ENCODE data around the gene NTM.

NTM gene

DNA sequence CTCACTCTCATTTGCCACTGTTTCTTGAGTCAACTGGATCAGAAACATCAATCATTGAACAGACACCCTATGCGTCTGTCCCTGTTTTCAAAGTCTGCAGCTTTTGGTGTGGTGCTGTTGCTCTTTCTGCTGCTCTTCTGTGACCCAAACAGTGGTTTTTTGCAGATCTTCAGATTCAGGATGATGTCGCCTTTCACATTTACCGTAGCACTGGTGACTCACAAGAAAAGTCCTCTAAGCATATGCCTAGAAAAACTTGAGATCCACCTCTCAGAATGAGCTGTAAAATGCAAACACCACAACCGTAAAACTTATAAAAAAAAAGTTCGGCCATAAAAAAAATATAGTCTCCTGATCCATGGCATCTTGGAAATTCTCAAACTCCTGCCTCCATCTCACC lies 400.4 kb downstream of the NTM start:
- no peak for DNase-seq (ENCODE audit: low read depth)

DNA sequence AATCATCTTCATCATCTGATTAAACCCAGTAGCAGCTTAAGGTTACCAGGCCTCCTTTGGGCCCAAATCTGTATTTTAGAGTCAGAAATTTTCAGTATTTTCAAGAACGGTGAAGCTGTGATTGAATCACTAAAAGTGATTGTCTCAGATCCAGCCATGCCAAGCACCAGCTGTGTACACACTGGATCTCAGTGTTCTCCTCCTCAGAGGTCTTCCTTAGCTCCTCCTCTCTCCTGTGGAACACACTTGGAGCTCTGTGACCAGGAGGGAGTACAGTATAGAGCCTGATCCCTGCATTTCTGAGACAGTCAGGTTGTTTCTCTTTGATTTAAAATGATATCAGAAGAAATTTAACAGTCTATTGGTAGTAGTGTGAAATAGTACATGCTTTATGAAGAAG lies 401.1 kb downstream of the NTM start:
- no peak for DNase-seq (ENCODE audit: low read depth)

DNA sequence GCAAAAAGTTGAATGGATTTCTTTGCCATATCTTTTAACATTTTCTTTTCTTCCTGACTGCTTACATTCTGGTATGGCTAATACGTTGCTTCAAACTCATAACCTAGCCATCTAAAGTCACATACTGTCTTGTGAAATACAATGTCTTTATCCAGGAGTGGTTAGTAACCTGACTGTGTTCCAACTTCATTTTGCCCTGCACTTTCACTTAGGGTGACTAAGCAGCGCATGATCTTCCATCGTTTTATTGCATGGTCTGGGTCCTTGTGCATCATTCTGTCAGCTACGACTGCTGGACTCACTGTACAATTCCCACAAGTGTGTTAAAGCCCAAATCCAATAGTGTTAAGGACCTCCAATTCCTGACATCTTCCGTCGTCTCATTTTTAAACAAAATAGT lies 403.2 kb downstream of the NTM start:
- DNase-seq (ENCODE audit: low read depth), result no peak

DNA sequence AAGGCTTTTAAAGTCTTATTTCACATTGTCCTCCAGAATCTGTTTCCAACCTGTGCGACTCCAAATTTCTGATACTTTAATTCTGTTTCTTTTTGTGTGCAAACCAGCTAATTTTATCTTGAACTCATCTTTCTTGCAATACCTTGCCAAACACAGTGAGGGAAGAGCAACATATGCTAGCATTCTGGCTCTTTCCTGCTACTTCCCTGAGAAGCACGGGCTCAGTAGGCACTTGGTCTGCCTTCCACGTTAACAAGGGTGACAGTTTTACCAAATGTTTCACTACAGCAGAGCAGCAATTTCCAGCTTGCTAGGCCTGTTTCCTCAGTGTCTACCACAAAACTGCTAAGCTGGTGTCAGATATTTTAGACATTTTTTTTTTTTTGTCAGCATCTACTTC lies 405.8 kb downstream of the NTM start:
- no peak for DNase-seq (ENCODE audit: low read depth)

DNA sequence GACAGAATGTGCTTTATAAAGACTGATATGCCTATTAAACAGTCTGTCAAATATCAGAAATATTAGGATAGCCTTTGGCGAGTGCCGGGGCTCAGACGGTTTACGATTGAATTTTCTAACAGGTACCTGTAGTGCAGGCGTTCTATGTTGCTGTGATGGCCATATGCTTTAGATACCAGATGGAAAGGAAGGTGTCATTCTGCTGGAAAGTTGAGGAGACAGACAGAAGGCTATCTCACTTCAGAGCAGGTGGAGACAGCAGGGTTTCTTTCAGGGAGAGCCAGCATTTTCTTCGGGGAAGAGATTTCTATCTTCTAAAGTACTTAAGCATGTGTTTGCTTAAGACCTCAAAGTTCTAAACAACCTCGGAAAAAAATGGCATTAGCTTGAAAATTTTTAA lies 415.4 kb downstream of the NTM start:
- DNase-seq (ENCODE audit: low read depth), result no peak

DNA sequence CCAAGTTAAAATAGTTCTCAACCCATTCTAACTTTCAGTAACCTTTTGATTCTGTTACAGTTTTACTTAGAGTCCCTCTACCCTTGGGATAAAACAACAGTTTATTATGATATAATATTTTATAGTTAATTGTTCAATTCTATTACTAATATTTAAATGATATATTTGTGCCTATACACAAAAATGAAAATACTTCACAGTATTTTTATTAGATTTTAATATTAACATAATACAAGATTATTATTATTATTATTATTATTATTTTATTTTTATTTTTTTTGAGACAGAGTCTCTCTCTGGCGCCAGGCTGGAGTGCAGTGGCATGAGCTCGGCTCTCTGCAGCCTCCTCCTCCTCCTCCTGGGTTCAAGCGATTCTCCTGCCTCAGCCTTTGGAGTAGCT lies 416.7 kb downstream of the NTM start:
- no peak for DNase-seq (ENCODE audit: low read depth)

DNA sequence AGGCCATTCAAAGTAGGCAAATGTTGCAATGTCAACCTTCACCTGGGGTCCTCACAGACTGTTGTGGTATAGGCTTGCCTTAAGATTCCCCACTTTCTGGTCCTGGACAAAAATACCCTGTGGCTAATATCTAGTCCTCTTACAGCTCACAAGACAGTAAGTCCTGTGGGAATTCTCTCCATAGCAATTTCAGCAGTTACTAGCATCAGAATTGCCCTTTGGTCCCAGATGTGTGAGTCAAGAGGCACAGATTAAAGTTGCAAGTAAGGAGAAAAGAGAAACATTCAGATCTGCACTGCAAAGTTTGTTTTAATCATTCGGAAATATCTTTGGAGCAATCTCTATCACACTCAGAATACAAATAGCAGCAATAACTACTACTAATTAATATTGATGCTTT lies 420.2 kb downstream of the NTM start:
- DNase-seq (ENCODE audit: low read depth), result no peak

DNA sequence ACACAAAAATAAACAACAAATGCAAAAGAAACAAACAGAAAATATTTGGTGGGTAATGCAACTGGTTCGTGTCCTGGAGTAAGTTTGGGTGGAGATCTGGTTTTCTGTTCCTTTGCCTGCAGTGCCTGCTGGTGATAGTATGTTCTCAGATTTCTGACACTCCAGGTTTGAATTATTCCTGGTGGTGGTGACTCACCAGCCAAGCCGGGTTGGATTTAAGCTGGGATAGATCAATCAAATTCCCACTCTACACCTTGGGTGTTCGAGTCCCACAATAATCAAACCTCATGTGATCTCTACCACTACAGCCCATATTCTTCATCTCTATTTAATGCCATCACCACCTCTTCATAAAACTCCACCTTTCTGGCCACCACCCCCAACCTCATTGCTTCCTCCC lies 421.8 kb downstream of the NTM start:
- no peak for DNase-seq (ENCODE audit: low read depth)

DNA sequence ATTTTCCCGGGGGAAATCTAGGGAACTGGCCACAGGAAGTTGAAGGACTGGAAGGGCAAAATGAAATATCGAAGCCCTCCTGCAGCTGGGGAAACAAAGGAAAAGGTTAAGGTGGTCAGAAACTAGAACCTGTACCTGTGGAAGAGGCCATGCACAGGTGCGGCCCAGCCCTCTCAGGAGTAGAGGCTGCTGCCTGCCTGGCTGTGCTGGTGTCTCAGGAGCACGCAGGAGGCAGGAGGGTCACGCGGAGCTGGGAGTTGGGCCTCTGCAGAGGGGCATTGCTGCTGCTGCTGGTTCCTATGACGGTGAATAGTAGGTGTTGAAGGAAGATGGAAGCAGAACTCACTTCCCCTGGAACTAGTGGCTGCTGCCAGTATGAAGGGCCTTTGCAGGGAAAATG lies 425.7 kb downstream of the NTM start:
- no peak for DNase-seq (ENCODE audit: low read depth)

DNA sequence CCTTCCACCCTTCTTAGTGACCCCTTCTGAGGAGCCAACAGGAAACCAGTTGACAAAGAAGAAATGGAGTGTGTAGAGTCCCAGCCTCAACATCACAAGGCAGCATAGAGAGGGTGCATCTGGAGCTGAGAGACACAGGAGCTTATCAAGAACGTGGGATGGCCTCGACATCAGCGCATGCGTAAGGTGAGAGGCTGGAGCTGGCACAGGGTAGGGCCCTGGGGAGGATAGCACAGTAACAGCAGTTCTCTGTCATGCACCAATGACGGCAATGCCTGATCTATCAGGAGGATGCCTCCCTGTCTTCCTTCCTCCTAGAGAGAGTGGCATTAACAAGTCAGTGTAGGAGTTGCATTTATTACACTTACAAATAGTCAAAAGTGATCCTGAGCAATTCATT lies 426.1 kb downstream of the NTM start:
- no peak for DNase-seq (ENCODE audit: low read depth)

DNA sequence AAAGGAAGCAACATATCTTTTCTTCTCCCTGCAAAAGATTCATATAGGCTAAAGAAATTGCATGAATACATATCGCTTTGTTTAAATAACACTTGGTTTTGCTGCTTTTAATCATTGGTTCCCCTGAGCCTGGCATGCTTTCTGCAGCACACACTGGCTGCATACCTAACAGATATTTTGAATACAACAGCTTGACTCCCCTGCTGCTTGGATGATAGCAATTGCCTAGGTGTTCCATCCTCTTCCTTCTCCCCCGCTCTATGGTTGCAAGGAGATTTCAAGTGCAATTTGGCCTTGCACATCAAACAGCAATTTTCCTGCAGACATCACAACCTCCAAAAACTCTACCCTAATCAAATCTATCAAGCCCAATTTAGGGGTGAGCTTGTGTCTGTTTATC lies 430.0 kb downstream of the NTM start:
- DNase-seq (ENCODE audit: low read depth), result no peak

DNA sequence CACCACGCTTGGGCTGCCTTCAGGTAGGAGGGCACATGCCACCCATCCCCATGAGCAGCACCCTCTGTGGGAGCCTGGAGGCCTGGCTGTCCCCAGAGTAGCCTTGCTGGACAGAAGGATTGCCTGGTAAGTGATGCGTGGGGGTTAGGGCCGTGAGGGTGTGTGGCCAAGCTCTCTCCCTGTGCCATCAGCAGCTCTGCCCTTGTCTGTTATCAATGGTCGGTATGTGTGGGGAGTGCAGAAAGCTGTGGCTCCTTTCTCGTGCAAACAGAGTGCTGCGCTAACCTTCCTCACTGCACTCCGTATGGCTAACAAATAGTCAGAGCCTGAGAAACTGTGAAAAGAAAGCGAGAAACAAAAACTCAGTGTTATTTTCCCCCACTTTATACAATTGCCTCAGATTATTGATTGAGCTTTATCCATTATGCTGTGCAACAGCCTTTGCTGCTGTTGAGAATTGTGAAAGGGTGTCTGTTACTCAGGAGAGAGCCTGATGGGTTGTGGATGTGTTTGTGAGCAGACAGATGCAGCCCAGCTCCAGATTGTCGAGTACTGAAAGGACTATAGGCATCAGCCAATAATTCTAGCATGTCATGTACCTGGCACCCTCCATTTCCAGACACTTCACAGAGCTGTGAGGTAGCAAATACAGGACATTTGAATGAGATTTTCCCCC lies 432.2 kb downstream of the NTM start:
- no peak for DNase-seq (ENCODE audit: low read depth)

DNA sequence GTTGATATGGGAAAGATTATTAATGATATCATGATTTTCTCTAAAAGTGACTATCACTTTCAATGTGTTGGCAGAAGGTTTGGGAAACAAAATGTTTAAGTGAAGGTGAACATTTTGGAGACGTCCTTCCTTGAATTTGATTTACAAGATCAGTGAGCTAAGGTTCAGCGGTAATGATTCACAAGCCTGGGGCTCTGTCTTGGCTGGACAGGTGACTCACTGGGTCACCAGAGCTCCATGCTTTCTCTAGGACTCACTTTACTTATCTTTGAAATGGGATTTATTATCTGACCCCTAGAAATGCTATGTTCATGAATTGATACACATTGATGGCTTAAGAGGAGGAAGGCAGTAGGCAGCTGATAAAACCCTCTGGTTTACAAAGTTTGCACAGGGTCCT lies 437.5 kb downstream of the NTM start:
- no peak for DNase-seq (ENCODE audit: low read depth)

DNA sequence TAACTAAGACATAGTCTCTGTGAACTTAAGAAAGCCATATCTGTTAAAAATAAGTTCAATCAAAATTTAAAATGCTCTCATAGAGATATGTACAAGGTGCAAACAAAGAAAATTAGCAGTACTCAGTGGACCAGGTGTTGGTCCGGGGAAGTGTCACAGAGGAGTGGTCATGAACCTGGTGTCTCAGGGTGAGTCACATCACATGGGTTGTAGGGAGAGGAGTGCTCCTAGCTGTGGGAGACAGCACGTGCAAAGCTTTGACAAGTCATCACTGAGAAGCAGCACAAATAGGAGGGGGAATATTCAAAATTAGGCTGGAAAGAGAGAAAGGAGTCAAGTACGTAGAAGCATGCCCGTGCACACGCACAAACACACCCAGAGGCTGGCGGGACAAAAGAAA lies 438.1 kb downstream of the NTM start:
- no peak for DNase-seq (ENCODE audit: low read depth)

DNA sequence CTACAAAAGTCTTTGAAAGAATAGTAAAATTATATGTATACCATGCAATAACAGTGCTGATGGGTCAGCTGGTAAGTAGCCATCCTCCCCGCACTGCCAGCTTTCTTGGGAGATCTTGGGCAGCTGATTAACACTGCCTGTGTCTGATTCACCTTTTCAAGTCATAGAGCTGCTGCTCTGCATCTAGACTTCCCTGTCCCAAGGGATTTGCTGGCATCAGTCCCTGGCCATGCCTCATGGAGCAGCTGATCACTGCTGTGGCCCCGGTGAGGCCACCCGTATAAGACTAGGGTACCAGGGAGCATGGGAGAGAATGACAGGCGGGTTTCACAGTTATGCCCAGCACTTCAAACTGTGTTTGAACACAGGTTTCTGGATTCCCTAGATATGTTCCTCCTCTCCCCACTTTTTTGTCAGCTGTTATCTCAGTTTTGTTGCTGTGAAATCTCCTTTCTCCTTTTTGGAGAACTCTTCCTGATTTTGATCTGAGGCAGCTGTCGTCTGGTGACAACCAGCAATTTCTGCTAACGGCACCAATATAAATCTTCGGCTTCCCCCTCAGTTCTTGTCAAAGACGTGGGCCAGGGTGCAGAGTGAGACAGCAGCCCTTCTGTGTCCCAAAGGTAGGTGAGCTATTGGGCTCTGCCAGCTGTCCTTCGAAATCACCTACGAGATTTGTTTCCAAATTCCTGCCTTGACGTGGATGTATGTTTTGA lies 438.9 kb downstream of the NTM start:
- no peak for DNase-seq (ENCODE audit: low read depth)

DNA sequence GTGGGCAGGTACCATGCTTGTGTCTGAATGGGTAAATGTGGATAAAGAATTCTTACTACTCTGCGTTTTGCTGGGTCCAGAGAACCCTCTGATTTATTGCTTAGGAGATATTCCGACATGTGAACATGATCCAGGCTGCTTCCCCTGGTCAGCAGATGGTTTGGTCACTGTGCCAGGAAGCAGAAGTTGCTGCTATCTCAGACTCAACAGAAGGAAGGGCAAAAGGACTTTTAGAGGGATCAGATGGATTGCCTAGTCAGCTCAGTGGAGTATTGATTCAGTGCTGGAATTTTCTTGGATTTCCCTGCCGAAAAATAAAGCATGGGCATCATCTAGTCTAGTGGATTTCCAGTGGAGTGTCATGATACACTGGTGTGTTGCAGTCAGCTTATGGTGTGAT lies 440.1 kb downstream of the NTM start:
- DNase-seq (ENCODE audit: low read depth), result no peak

DNA sequence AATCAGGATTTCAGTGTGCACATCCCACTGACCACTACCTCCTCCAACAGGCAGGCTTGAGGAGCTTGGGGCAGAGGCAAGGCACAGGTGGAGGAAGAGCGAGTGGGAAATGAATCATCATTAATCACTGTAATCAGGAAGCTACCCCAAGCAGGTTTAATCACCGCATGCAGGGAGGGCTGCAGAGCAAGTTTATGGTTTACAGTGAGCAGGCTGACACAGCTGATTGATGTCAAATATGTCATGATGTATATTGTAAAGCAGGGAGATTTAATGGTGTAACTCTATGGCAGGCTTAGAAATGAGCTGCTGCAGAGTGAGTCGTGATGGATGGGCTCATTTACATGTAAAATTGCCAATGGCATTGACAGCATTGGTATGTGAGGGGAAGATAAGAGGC lies 441.0 kb downstream of the NTM start:
- DNase-seq (ENCODE audit: low read depth), result no peak

DNA sequence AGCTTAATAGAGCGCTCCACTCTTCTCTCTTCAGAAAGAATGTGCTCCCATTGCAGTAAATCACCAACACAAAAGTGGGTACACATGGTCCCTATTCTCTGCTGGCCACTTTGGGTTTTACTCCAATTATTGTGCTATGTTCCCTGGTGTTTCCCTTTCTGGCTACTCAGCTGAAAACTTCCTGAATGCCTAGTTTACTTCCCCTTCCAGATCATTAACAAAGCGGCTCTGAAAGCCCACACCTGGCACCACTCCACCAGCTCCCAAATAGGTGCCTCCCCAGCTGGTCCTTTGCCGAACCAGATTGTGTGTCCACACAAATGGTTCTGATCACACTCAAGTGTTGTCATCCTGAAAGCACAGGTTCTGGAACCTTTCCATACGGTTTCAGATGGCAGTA lies 443.7 kb downstream of the NTM start:
- no peak for DNase-seq (ENCODE audit: low read depth)

DNA sequence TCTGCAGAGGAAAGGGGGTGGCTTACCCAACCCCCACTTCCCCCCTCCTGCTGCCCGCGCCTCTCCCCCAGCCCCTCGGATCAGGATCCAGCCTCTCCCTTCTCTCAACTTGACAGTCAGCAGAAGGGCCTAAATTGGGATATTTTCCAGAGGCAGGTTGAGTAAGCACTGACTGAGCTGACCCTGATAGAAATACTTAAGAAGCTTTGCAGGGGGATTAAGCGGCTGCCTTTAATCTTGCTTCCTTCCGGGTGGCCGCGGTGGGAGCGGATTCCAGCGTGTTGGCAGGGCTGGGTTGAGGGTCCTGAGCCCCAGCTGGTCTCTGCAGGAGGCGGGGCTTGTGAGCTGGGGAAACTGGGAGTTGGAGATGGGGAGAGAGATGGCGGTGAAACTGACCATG lies 445.2 kb downstream of the NTM start:
- no peak for DNase-seq (ENCODE audit: low read depth)

DNA sequence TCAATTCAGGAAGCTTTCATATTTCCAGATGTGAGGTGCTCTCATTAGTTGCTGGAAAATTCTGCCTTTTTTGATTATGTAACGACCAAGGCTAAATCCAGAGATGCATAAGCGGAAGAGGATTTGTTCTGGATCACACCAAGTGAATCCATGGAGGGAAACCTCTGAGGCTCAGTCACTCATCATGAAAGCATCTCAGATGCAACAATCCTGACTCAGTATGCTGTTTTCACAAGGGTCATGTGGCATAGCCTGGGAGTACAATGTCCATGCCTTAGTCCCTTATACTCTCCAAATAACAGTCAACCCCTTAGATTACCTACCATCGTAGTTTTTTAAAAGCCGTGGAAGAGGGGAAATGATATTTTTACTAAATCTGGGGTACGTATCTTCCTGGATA lies 445.6 kb downstream of the NTM start:
- no peak for DNase-seq (ENCODE audit: low read depth)

DNA sequence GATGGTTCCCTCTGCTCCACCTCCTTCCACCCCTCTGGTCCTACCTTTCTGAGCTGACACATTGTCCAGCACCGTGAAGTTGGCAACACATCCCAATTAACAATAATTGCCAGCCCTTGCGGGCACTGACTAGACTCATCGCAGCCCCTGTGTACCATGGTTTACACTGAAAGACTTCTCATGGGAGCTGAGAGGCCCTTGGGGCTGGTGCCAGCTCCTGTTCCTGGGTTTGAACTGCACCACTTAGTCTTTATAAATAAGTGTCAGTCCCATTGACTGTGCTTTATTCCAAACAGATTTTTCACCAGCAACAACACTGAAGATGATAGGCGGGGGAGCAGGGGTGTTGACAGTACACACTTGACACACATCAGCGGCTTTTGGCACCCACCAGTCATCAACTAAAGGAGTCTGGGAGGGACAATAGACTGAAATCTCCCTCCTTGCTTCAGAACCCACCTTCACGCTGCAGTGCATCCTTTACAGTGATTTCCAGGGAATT lies 447.3 kb downstream of the NTM start:
- DNase-seq (ENCODE audit: low read depth), result no peak

DNA sequence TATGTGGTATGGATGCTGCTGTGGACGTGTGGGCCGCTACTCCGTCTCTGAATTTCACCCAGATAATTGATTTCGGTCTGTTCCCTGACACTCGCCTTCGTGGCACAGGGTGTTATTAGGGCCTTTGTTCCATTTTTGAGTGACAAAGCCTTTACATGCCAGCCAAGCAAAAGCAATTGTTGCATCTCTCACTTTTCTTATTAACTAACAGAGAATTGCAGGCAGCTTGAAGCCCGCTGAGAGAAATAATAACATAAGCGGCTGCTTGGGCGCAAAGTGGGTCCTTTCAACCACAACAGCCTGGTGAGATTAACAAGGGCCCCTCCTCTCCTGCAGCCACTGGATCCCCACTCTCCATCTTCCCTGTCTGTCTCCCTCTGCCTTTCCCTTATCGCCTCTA lies 449.4 kb downstream of the NTM start:
- DNase-seq (ENCODE audit: low read depth), result no peak

DNA sequence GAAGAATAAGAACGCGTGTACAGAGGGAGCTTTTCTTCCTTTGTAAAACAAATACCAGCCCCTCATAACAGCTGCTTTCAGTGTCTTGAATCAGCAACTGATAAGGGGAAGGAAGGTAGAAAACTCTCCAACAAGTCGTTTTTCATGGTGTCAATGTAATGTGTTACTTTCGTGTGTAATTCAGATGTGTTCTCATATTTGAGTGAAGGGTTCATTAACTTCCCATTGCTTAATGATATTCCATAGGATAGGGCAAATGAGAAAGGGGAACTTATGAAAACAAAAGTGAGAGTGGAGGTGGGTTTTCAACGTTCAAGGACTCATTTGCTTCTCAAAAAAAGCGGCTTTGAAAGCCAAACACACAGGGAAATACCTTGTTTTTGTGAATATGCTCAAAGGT lies 452.1 kb downstream of the NTM start:
- DNase-seq (ENCODE audit: low read depth), result no peak

DNA sequence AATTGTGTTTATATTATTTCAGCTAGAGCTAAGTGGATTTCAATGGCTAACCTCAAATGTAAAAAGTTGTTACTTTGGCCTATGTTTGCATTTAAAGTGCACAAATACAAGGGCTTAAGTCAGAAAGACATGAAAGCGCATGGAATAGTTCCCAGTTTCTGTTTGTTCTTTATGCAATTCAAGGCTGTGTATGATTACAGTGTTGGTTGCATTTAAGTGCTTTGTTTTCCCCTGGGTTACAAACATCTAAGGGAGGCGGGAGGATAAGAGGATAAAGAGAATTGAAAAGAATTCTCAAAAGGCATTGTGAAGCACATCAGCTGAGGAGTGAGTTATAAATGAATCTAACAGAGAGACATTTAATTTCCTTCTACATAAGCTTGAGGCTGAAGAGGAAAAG lies 453.4 kb downstream of the NTM start:
- DNase-seq (ENCODE audit: low read depth), result no peak

Measured in stimulated activated CD8-positive, alpha-beta memory T cell treated with anti-CD3 and anti-CD28 coated beads, Interleukin-15, amount 100 ng/mL, for 24 hours (primary cell).